Left lung (tissue), 10 donors: ENCODE data around the gene KRTAP2-1. TPM values are rescaled to one million over a fixed set of nuclear protein-coding genes. Genes with fewer than 3 reads are reported as not detected.
A peak's percentile ranks its signal among the peaks of the same experiment; 100 is the strongest.
"Not testable (repeated sequence)": the region's sequence is repeated elsewhere in the genome, so short reads cannot be mapped to it uniquely, and the experiment has no call there.

Experiments
- ATAC-seq: fragments of 200-7000 bp; cut with Tn5 transposase; one replicate; pipeline ENCODE4 v1.9.1; 2020; ENCODE audit warnings: moderate library complexity
- DNase-seq, 4 donors: peaks; one replicate each; pipeline ENCODE4 v3.0.0-alpha.2; 2013 to 2020
- H3K27ac ChIP-seq, 2 donors: fragments of 200-600 bp; sonication (generic) in 1 of 2; one replicate each; pipeline versions ENCODE4 v1.5.0 to v1.8.0; 2020 to 2021
- H3K27me3 ChIP-seq, 2 donors: fragments of 200-600 bp; sonication (generic) in 1 of 2; one replicate each; pipeline versions ENCODE4 v1.5.0 to v1.8.0; 2020 to 2021
- H3K36me3 ChIP-seq, 2 donors: fragments of 200-600 bp; sonication (generic) in 1 of 2; one replicate each; pipeline versions ENCODE4 v1.5.0 to v1.8.0; 2020 to 2021
- H3K4me1 ChIP-seq, 2 donors: fragments of 200-600 bp; one replicate each; pipeline ENCODE4 v1.8.0; 2021
- H3K4me3 ChIP-seq, 2 donors: fragments of 200-600 bp; sonication (generic) in 1 of 2; one replicate each; pipeline versions ENCODE4 v1.5.0 to v1.8.0; 2020 to 2021; ENCODE audit warnings: mild to moderate bottlenecking in 1 of 2
- H3K9me3 ChIP-seq, 2 donors: fragments of 200-600 bp; sonication (generic) in 1 of 2; one replicate each; pipeline versions ENCODE4 v1.5.0 to v1.8.0; 2020 to 2021
- intact Hi-C, 2 donors: fragments of 100-400 bp; cut with DNase I; formaldehyde crosslinking; loops; one replicate each; pipeline versions ENCODE4 v1.11.2 to v1.14.2; 2022
- polyA plus RNA-seq, 6 donors: library from polyadenylated mRNA; unstranded; fragments of 120-200 nt; gene quantifications; one replicate each; pipeline ENCODE4 v1.2.1, GENCODE V29; 2013; ENCODE audit not compliant: insufficient read length in 6 of 6
- total RNA-seq, 2 donors: library from RNA; stranded (reverse); fragmentation: NEBNext Ultra II Directional; extraction: Animal tissue kit (Norgen Biotek cat#: 25700); gene quantifications; one replicate each; pipeline ENCODE4 v1.2.1, GENCODE V29; 2021
- TF ChIP-seq, protein P1 (sequence below), 2 donors: fragments of 200-600 bp; sonication (generic) in 1 of 2; IDR thresholded peaks; one replicate each; pipeline versions ENCODE4 v1.5.0 to v1.8.0; 2021; ENCODE audit warnings: antibody characterized with exemption in 2 of 2
- donor health status: DM: no; HTN: yes; CAD: no.
- donor health status: DM: no; HTN: no; CAD: no.

Gene KRTAP2-1
- total and polyA plus RNA-seq, 8 donors = not detected

DNA sequence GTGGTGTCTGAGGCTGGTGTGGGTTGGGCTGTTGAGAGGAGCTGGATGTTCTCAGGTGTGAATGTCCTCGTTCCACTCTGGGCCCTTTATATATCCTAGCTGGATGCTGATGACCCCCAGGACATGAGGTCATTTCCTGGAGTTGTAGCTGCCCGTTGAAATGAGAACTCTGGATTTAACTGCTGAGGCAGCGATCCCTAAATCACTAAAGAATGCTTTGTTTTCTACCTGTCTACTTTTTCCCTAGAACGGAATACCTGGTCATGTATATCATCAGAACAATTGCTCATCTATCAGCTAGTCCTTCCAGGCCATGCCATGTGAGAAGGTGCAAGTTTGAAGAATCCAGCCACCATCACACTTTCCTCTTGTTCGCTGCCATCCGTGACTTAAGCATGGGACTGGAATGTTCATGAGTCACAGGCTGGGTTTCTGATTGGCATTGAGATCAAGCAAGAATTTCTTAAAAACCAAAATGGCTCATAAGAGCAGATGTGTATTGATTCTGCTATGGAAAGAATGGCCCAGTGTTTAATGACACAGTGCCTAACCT lies 13.0 kb upstream of the KRTAP2-1 start, which contains the start of gene KRTAP2-3:
Gene KRTAP2-3, minus strand, starts transcription at position 63 of the 553 bp plus-strand sequence. CDS start 64 bp downstream, outside the sequence.
- Histone ChIP-seq H3K9me3 (no peaks in the 10 kb centered on the region), H3K27me3 (peaks cover 0 to 30% of the 10 kb centered on the region in 2 donors), H3K4me1 (no peaks in the 10 kb centered on the region), H3K27ac (no peak within 1 kb of the TSS), H3K36me3 (no peaks in the 10 kb centered on the region), H3K4me3 (no peak within 1 kb of the TSS)
- no peak for DNase-seq
- intact Hi-C loops = no loop called here
- ATAC-seq = peak; percentile 32
- TF ChIP-seq, protein P1, sequence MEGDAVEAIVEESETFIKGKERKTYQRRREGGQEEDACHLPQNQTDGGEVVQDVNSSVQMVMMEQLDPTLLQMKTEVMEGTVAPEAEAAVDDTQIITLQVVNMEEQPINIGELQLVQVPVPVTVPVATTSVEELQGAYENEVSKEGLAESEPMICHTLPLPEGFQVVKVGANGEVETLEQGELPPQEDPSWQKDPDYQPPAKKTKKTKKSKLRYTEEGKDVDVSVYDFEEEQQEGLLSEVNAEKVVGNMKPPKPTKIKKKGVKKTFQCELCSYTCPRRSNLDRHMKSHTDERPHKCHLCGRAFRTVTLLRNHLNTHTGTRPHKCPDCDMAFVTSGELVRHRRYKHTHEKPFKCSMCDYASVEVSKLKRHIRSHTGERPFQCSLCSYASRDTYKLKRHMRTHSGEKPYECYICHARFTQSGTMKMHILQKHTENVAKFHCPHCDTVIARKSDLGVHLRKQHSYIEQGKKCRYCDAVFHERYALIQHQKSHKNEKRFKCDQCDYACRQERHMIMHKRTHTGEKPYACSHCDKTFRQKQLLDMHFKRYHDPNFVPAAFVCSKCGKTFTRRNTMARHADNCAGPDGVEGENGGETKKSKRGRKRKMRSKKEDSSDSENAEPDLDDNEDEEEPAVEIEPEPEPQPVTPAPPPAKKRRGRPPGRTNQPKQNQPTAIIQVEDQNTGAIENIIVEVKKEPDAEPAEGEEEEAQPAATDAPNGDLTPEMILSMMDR (IDR thresholded peaks at IDR 0.05) = no peak

DNA sequence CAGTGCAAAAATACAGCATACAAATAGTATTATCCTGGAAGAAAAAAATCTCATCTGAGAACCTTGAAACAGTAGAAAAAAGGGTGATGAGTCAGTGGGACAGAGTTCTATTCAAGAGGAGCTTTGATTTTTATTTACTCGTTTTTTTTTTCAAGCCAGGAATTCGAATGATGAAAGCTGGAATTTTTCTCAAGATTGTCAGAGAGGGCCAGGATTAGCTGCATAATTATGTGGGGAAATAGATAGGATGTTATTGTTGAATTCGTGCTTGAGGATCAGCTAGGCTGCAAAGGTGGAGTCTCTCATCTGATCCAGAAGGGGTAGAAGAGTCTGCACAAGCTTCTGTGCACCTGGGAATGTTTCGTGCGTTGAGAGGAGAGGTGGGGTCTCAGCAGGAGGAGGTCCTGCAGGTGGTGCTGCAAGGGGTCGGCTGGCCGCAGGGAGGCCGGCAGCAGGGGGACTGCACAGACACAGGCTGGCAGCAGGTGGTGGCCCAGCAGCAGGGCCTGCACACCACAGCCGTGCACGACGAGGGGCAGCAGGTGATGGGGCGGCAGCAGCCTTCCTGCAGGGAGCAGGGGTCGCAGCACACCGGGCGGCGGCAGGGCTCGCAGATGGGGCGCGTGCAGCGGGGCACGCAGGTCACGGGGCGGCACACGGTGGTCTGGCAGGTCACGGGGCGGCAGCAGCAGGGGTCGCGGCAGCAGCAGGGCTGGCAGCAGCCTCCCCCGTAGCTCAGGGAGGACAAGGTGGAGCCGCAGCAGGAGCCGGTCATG lies 12.3 kb upstream of the KRTAP2-1 start:
- H3K4me1 ChIP-seq, ATAC-seq, H3K27ac ChIP-seq, DNase-seq, H3K36me3 ChIP-seq, H3K9me3 ChIP-seq, H3K4me3 ChIP-seq, intact Hi-C loops: not testable (repeated sequence)
- peaks cover 0 to 30% of the 10 kb centered on the region in 2 donors for H3K27me3 ChIP-seq

DNA sequence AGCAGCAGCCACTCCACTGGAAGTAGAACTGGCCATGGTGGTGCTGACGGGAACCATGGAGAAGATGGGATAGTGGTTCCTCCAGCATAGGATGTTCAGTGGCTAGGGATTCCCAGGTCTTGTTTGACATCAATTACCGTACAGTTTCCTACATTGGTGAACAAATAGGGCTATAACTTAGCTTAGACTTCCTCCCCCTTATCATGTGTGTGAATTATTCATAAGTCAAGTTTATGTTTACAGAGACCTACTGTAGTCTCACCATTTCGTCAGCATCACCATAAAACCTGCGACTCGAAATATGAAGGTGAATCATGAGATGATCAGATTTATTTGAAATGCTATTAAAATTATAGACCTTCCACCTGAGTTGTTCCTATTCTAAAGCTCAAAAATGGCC lies 11.6 kb upstream of the KRTAP2-1 start:
- no peak for ATAC-seq
- H3K27ac ChIP-seq = no peak overlapping the region
- TF ChIP-seq, protein P1 (IDR thresholded peaks at IDR 0.05) = no peak
- intact Hi-C loops = no loop called here
- H3K4me1 ChIP-seq = no peaks in the 10 kb centered on the region
- H3K9me3 ChIP-seq = no peaks in the 10 kb centered on the region
- DNase-seq = no peak
- no peaks in the 10 kb centered on the region for H3K36me3 ChIP-seq
- no peak overlapping the region for H3K4me3 ChIP-seq
- peaks cover 0 to 30% of the 10 kb centered on the region in 2 donors for H3K27me3 ChIP-seq

DNA sequence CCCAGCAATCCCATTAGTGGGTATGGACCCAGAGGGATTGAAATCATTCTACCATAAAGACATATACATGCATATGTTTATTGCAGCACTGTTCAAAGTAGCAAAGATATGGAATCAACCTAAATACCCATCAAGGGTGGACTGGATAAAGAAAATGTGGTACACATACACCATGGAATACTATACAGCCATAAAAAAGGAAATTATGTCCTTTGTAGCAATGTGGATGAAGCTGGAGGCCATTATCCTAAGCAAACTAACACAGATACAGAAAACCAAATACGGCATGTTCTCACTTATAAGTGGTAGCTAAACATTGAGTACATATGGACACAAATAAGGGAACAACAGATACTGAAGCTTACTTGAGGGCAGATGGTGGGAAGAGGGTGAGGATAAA lies 10.4 kb upstream of the KRTAP2-1 start:
- H3K27me3 ChIP-seq = peaks cover 0 to 30% of the 10 kb centered on the region in 2 donors
- no peaks in the 10 kb centered on the region for H3K4me1 ChIP-seq
- TF ChIP-seq, protein P1 (IDR thresholded peaks at IDR 0.05) = no peak
- no peaks in the 10 kb centered on the region for H3K9me3 ChIP-seq
- DNase-seq (no peak), ATAC-seq (no peak)
- H3K36me3 ChIP-seq = no peaks in the 10 kb centered on the region
- intact Hi-C loops = no loop called here
- no peak overlapping the region for H3K4me3 ChIP-seq
- H3K27ac ChIP-seq = no peak overlapping the region

DNA sequence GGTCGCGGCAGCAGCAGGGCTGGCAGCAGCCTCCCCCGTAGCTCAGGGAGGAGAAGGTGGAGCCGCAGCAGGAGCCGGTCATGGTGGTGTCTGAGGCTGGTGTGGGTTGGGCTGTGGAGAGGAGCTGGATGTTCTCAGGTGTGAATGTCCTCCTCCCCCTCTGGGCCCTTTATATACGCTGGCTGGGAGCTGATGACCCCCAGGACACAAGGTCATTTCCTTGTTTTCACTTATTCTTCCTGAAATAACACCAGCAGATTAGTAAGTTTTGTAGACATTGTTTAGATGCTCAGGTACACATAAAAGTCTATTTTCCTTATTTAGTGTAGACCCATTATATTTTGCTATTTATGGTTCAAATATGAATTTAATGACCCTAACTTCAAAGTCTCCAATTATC lies 8.0 kb upstream of the KRTAP2-1 start, which contains the start of gene KRTAP2-2:
Gene KRTAP2-2, minus strand, starts transcription at position 101 of the 400 bp plus-strand sequence. Its CDS starts 19 bp downstream, at position 82.
- DNase-seq, H3K4me1 ChIP-seq, ATAC-seq, H3K27ac ChIP-seq, H3K36me3 ChIP-seq, H3K9me3 ChIP-seq, intact Hi-C loops, H3K4me3 ChIP-seq: not testable (repeated sequence)
- H3K27me3 ChIP-seq = peaks cover 0 to 25% of the 10 kb centered on the region in 2 donors

DNA sequence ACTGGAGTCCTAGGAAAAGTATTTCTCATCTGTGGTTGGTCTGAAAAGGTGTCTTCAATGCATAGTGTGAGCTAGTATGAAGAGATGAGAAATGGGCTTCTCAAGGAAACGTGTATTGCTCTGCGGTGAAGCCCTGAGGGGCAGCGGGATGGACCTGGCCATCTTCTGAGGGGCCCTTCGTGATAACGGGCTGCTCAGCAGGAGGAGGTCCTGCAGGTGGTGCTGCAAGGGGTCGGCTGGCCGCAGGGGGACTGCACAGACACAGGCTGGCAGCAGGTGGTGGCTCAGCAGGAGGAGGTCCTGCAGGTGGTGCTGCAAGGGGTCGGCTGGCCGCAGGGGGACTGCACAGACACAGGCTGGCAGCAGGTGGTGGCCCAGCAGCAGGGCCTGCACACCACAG lies 7.4 kb upstream of the KRTAP2-1 start:
- ATAC-seq, intact Hi-C loops, H3K9me3 ChIP-seq, H3K36me3 ChIP-seq, DNase-seq, H3K4me3 ChIP-seq, H3K27ac ChIP-seq, H3K4me1 ChIP-seq: not testable (repeated sequence)
- peaks cover 0 to 29% of the 10 kb centered on the region in 2 donors for H3K27me3 ChIP-seq
